ENCODE data around the gene SIGLEC11.
"Not testable (repeated sequence)": the region's sequence is repeated elsewhere in the genome, so short reads cannot be mapped to it uniquely, and the experiment has no call there.

The SIGLEC11 gene

DNA sequence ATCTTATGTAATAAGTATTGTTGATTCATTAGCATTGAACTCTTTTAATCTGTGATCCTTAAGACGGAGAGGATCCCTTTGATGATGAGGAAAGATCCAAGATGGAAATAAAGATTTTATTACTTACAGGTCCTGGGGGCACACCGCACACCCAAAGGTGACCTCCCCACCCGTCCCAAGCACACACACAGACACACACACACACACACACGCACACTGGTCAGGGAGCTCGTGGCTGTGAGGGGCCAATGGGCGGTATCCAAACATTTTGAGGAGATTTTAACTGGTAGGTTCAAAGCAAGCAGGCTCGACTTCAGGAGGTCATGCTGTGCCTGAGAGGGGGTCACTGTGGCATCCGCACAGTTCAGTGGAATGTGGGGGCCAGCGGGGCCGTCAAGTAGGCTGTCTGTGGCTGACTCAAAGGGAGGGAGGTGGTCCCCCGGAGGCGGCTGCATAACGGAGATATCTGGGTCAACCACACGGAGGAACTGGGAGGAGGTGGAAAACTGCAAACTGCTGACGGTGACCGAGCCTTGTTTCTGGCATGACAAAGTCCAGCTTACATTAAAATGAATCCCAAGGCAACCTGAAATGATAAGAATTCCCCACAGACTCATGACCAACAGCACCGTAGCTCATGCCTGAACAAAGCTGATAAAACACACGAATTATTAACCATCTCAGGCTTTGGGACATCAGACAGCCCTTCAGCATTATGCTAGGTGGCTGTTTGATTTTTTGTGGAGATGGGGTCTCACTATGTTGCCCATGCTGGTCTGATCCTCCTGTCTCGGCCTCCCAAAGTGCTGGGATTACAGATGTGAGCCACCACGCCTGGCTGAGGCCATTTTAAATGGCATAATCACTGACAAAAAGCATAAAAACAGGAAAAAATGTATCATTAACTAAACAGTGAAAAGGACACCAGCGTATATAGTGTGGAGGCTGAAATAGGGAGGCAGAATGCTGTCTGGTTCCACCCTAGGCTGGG, 20.9 kb upstream of the SIGLEC11 start:
- no peak for DNase-seq

- no peak for DNase-seq
Observed at GRCh38 chr19:49978324-49978723, 17.4 kb upstream of the SIGLEC11 start.

- no peak for DNase-seq
Observed at GRCh38 chr19:49977881-49978280, 16.9 kb upstream of the SIGLEC11 start.

DNA sequence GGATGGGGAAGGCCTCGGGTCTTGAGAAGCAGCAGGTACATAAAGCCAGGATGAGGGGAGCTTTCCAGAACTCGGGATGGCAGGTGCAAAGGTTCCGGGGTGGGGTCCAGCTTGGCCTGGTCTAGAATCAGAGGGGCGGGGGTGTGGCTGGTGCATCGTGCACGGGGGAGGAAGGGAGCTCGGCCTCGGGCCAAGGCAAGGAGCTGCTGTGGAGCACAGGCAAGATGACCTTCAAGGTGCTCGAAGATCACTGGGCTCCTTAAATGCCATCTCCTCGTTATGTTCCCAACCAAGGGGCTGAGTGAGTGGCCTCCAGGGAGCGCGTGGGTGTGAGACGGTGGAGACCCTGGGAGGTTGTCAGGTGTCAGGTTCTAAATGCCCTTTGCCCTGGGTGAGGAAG, 16.1 kb upstream of the SIGLEC11 start:
- DNase-seq, result no peak

DNA sequence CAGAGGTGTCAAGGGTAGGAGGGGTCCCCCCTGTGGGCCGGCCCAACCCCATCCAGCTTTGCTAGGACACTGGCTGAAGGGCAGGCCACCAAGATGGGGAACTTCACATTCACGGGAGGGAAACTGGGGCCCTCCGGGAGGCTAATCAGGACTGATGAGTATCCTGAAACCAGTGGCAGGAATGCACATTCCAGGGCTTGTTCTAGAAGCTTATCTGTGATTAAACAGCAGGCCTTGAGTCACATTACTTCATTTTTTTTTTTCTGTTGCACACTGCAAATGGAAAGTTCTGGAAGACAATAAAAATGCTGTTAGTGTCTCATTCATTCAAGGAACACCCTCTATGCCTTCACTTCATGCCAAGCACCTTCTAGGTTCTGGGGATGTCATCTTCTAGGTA, 15.5 kb upstream of the SIGLEC11 start:
- no peak for DNase-seq

DNA sequence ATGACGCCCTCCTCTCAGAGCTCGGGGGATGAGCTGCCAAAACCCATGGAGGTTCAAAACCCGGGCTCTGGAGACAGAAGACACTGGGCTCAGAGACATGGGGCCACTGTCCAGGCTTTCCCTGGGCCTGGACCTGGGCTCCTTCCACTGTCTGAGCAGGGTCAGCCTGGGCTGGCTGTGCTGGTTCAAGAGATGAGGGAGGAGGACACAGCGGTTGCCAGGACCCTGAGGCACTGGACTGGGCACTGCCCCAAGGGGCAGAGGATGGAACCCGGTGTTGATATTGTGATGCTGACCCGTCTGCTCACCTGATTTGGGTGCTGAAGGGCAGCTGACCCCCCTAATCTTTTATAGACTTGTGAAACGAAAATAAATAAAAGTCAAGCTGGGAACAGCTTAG, 14.1 kb upstream of the SIGLEC11 start:
- no peak for DNase-seq

GRCh38 chr19:49973987-49974386, 13.0 kb upstream of the SIGLEC11 start:
- no peak for DNase-seq

GRCh38 chr19:49972841-49973240, 11.9 kb upstream of the SIGLEC11 start:
- DNase-seq, result no peak

- DNase-seq, result no peak
Observed at GRCh38 chr19:49971991-49972411, 11.0 kb upstream of the SIGLEC11 start.

GRCh38 chr19:49969355-49969754, 8.4 kb upstream of the SIGLEC11 start:
- not testable (repeated sequence) for DNase-seq

- DNase-seq, result no peak
Observed at GRCh38 chr19:49968279-49968922, 7.4 kb upstream of the SIGLEC11 start.

- DNase-seq, result not testable (repeated sequence)
Observed at GRCh38 chr19:49959892-49960291, 1.1 kb downstream of the SIGLEC11 start.

DNA sequence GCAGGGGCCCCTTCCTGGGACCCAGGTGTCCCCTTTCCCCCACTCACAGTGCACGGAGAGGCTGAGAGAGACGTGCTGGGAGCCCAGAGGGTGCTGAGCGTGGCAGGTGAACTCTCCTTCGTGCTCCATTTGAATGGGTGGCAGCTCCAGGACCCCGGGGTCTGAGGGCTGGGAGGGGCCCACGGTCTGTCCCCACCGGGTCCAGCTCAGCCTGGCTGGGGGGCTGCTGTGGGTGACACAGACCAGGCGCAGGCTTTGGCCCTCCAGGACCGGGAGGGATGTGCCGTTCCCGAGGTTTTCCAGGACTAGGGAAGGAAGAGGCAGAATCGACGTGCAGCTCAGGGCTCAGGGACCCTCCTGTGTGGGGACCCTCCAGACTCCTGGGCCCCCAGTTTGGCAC, 2.4 kb downstream of the SIGLEC11 start:
- DNase-seq, result not testable (repeated sequence)

GRCh38 chr19:49958144-49958543, 2.8 kb downstream of the SIGLEC11 start:
- not testable (repeated sequence) for DNase-seq

DNA sequence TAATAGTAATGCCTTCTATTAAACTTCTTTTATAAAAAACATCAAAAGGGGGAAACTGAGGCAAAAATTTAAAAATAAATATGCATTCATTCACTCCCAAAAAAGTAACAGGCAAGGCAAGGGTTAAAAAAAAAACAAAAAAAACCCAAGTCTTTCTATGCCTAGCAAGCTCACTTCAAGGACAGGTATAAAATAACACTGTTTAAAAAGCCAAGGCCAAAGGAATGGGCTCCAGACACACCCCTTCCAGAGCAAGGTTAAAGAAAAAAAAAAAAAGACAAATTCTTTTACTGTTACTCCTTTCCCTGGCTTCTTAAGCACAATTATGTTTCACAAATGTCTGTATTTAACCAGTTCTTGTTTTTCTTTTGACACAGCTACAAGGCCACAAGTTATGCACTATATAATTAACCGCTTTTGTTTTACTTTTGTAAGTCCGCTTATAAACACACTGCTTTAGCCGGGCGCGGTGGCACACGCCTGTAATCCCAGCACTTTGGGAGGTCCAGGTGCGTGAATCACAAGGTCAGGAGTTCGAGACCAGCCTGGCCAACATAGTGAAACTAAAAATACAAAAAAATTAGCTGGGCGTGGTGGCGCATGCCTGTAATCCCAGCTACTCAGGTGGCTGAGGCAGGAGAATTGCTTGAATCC, 3.6 kb downstream of the SIGLEC11 start:
- DNase-seq, result no peak

GRCh38 chr19:49956115-49956495, 4.9 kb downstream of the SIGLEC11 start:
- no peak for DNase-seq

GRCh38 chr19:49954933-49955332, 6.0 kb downstream of the SIGLEC11 start:
- no peak for DNase-seq

GRCh38 chr19:49954092-49954829, 6.7 kb downstream of the SIGLEC11 start:
- no peak for DNase-seq

DNA sequence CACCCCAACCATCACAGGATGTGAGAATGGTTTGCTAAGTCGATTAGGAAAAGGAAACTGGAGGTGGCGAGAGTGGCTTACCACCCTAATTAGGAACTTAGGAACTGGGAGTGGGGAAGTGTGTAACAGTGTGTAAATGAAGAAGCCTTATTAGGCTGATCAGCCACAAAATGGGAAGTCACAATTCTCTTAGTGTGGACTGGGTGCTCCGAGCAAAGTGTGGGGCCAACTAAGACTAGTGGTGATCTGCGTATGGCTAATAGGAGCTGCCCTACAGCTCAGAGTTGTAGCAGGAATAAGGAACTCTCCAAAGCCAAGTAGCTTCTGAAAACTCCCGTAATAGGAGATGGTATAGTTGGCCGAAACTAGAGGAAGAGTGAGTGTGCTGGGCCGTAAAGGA, 7.6 kb downstream of the SIGLEC11 start:
- no peak for DNase-seq

DNA sequence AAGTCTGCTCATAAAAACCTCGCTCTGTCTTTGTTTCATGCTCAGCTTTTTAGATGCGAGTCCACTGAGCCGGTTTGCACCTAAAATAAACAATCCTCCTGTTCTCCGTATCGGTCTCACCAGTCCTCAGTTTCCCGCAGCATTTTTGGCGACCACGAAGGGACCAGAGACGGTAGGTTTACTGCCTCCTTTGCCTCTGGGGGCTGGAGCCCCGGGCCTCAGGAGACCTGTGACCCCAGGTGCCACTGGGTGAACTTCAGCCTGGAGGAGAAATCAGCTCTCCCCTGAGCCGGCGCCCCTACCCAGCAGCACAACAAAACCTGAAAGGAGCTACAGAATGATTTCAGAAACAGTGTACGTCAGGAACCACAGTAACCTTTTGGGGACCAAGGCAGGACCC, 8.1 kb downstream of the SIGLEC11 start:
- DNase-seq, result no peak

DNA sequence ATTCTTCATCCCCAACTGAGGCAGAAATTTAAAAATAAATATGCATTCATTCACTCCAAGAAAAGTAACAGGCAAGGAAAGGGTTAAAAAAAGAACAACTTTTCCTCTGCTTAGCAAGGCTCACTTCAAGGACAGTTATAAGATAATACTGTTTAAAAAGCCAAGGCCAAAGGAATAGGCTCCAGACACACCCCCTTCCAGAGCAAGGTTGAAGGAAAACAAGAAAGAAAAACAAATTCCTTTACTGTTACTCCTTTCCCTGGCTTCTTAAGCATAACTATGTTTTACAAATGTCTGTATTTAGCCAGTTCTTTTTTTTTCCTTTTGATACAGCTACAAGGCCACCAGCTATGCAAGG, 8.5 kb downstream of the SIGLEC11 start:
- no peak for DNase-seq

GRCh38 chr19:49951806-49952478, 9.0 kb downstream of the SIGLEC11 start:
- no peak for DNase-seq
